ENCODE measurements around the gene SLC39A3.

Gene SLC39A3

GRCh38 chr19:2754659-2755447, 15.0 kb upstream of the SLC39A3 start:
- Histone ChIP-seq H3K4me1 (ENCODE audit: control insufficient read depth, insufficient read depth, low read length) (no peaks in the 10 kb centered on the region), H3K27ac (ENCODE audit: low read depth, low read length) (no peak overlapping the region), H3K27me3 (ENCODE audit: control insufficient read depth, insufficient read depth, low read length) (no peaks in the 10 kb centered on the region), H3K9ac (ENCODE audit: low read length) (no peak overlapping the region), H3K36me3 (ENCODE audit: control insufficient read depth, insufficient read depth, low read length) (peaks cover 22% of the 10 kb centered on the region), H3K4me3 (ENCODE audit: low read length) (no peak overlapping the region)

GRCh38 chr19:2751438-2751830, 11.6 kb upstream of the SLC39A3 start:
- no peak overlapping the region for H3K9ac ChIP-seq (ENCODE audit: low read length)
- no peak overlapping the region for H3K27ac ChIP-seq (ENCODE audit: low read depth, low read length)
- peaks cover 9% of the 10 kb centered on the region for H3K36me3 ChIP-seq (ENCODE audit: control insufficient read depth, insufficient read depth, low read length)
- no peak overlapping the region for H3K4me3 ChIP-seq (ENCODE audit: low read length)
- no peaks in the 10 kb centered on the region for H3K4me1 ChIP-seq (ENCODE audit: control insufficient read depth, insufficient read depth, low read length)
- no peaks in the 10 kb centered on the region for H3K27me3 ChIP-seq (ENCODE audit: control insufficient read depth, insufficient read depth, low read length)

- Histone ChIP-seq H3K4me1 (ENCODE audit: control insufficient read depth, insufficient read depth, low read length) (no peaks in the 10 kb centered on the region), H3K27me3 (ENCODE audit: control insufficient read depth, insufficient read depth, low read length) (no peaks in the 10 kb centered on the region), H3K36me3 (ENCODE audit: control insufficient read depth, insufficient read depth, low read length) (peaks cover 8% of the 10 kb centered on the region), H3K27ac (ENCODE audit: low read depth, low read length) (no peak overlapping the region), H3K9ac (ENCODE audit: low read length) (no peak overlapping the region), H3K4me3 (ENCODE audit: low read length) (no peak overlapping the region)
Measured at GRCh38 chr19:2750808-2751437, 11.1 kb upstream of the SLC39A3 start.

GRCh38 chr19:2747349-2747748, 7.5 kb upstream of the SLC39A3 start:
- Histone ChIP-seq H3K36me3 (ENCODE audit: control insufficient read depth, insufficient read depth, low read length) (no peaks in the 10 kb centered on the region), H3K9ac (ENCODE audit: low read length) (no peak overlapping the region), H3K27me3 (ENCODE audit: control insufficient read depth, insufficient read depth, low read length) (no peaks in the 10 kb centered on the region), H3K27ac (ENCODE audit: low read depth, low read length) (no peak overlapping the region), H3K4me3 (ENCODE audit: low read length) (no peak overlapping the region), H3K4me1 (ENCODE audit: control insufficient read depth, insufficient read depth, low read length) (no peaks in the 10 kb centered on the region)

- Histone ChIP-seq H3K27ac (ENCODE audit: low read depth, low read length) (no peak overlapping the region), H3K36me3 (ENCODE audit: control insufficient read depth, insufficient read depth, low read length) (no peaks in the 10 kb centered on the region), H3K9ac (ENCODE audit: low read length) (no peak overlapping the region), H3K27me3 (ENCODE audit: control insufficient read depth, insufficient read depth, low read length) (no peaks in the 10 kb centered on the region), H3K4me1 (ENCODE audit: control insufficient read depth, insufficient read depth, low read length) (peaks cover 3% of the 10 kb centered on the region), H3K4me3 (ENCODE audit: low read length) (no peak overlapping the region)
Measured at GRCh38 chr19:2744113-2744512, 4.3 kb upstream of the SLC39A3 start.

- Histone ChIP-seq H3K4me1 (ENCODE audit: control insufficient read depth, insufficient read depth, low read length) (peaks cover 5% of the 10 kb centered on the region), H3K27me3 (ENCODE audit: control insufficient read depth, insufficient read depth, low read length) (no peaks in the 10 kb centered on the region), H3K9ac (ENCODE audit: low read length) (no peak overlapping the region), H3K27ac (ENCODE audit: low read depth, low read length) (no peak overlapping the region), H3K4me3 (ENCODE audit: low read length) (no peak overlapping the region), H3K36me3 (ENCODE audit: control insufficient read depth, insufficient read depth, low read length) (no peaks in the 10 kb centered on the region)
Measured at GRCh38 chr19:2743099-2743498, 3.3 kb upstream of the SLC39A3 start.

GRCh38 chr19:2740314-2740656, 468 bp upstream of the SLC39A3 start:
- Histone ChIP-seq H3K27ac (ENCODE audit: low read depth, low read length) (no peak overlapping the region), H3K4me3 (ENCODE audit: low read length) (no peak overlapping the region)

GRCh38 chr19:2736550-2737190, 3.1 kb downstream of the SLC39A3 start:
- H3K27ac ChIP-seq (ENCODE audit: low read depth, low read length), result no peak overlapping the region
- H3K9ac ChIP-seq (ENCODE audit: low read length), result no peak overlapping the region
- H3K27me3 ChIP-seq (ENCODE audit: control insufficient read depth, insufficient read depth, low read length), result no peaks in the 10 kb centered on the region
- peaks cover 5% of the 10 kb centered on the region for H3K4me1 ChIP-seq (ENCODE audit: control insufficient read depth, insufficient read depth, low read length)
- H3K36me3 ChIP-seq (ENCODE audit: control insufficient read depth, insufficient read depth, low read length), result peaks cover 7% of the 10 kb centered on the region
- H3K4me3 ChIP-seq (ENCODE audit: low read length), result no peak overlapping the region

More at GRCh38 chr19:2740314-2740656, 468 bp upstream of the SLC39A3 start:
- Histone ChIP-seq H3K9ac (ENCODE audit: low read length) (no peak overlapping the region), H3K4me1 (ENCODE audit: control insufficient read depth, insufficient read depth, low read length) (peaks cover 5% of the 10 kb centered on the region), H3K27me3 (ENCODE audit: control insufficient read depth, insufficient read depth, low read length) (no peaks in the 10 kb centered on the region), H3K36me3 (ENCODE audit: control insufficient read depth, insufficient read depth, low read length) (peaks cover 7% of the 10 kb centered on the region)

GRCh38 chr19:2735374-2735773, 4.4 kb downstream of the SLC39A3 start:
- Histone ChIP-seq H3K27ac (ENCODE audit: low read depth, low read length) (no peak overlapping the region), H3K27me3 (ENCODE audit: control insufficient read depth, insufficient read depth, low read length) (no peaks in the 10 kb centered on the region), H3K4me3 (ENCODE audit: low read length) (no peak overlapping the region), H3K36me3 (ENCODE audit: control insufficient read depth, insufficient read depth, low read length) (peaks cover 7% of the 10 kb centered on the region), H3K4me1 (ENCODE audit: control insufficient read depth, insufficient read depth, low read length) (peaks cover 5% of the 10 kb centered on the region), H3K9ac (ENCODE audit: low read length) (no peak overlapping the region)

- Histone ChIP-seq H3K9ac (ENCODE audit: low read length) (no peak overlapping the region), H3K36me3 (ENCODE audit: control insufficient read depth, insufficient read depth, low read length) (peaks cover 7% of the 10 kb centered on the region)
Measured at GRCh38 chr19:2734589-2735288, 5.1 kb downstream of the SLC39A3 start.

GRCh38 chr19:2733930-2734588, 5.8 kb downstream of the SLC39A3 start:
- Histone ChIP-seq H3K27ac (ENCODE audit: low read depth, low read length) (no peak overlapping the region), H3K4me3 (ENCODE audit: low read length) (no peak overlapping the region), H3K9ac (ENCODE audit: low read length) (no peak overlapping the region), H3K4me1 (ENCODE audit: control insufficient read depth, insufficient read depth, low read length) (peaks cover 1% of the 10 kb centered on the region), H3K36me3 (ENCODE audit: control insufficient read depth, insufficient read depth, low read length) (peaks cover 7% of the 10 kb centered on the region), H3K27me3 (ENCODE audit: control insufficient read depth, insufficient read depth, low read length) (no peaks in the 10 kb centered on the region)

More at GRCh38 chr19:2734589-2735288, 5.1 kb downstream of the SLC39A3 start:
- Histone ChIP-seq H3K4me1 (ENCODE audit: control insufficient read depth, insufficient read depth, low read length) (peaks cover 5% of the 10 kb centered on the region), H3K27ac (ENCODE audit: low read depth, low read length) (no peak overlapping the region), H3K4me3 (ENCODE audit: low read length) (no peak overlapping the region), H3K27me3 (ENCODE audit: control insufficient read depth, insufficient read depth, low read length) (no peaks in the 10 kb centered on the region)

GRCh38 chr19:2732883-2733282, 6.9 kb downstream of the SLC39A3 start:
- Histone ChIP-seq H3K9ac (ENCODE audit: low read length) (no peak overlapping the region), H3K4me1 (ENCODE audit: control insufficient read depth, insufficient read depth, low read length) (no peaks in the 10 kb centered on the region), H3K27me3 (ENCODE audit: control insufficient read depth, insufficient read depth, low read length) (no peaks in the 10 kb centered on the region), H3K4me3 (ENCODE audit: low read length) (no peak overlapping the region), H3K27ac (ENCODE audit: low read depth, low read length) (no peak overlapping the region), H3K36me3 (ENCODE audit: control insufficient read depth, insufficient read depth, low read length) (peaks cover 7% of the 10 kb centered on the region)

All from rectal smooth muscle tissue (tissue), 1 donor.